Smooth muscle cell (in vitro differentiated cells): ENCODE measurements around the gene USF1. TPM values are rescaled to one million over a fixed set of nuclear protein-coding genes. Genes with fewer than 3 reads are reported as not detected.

Source experiments
- DNase-seq: peaks from one replicate; lab custom pipeline; 2025; ENCODE audit not compliant: unreplicated experiment; lab: John Stamatoyannopoulos, UW
- H2AFZ ChIP-seq: fragments of 200-600 bp; sonication (generic); 2 replicates; pipeline ENCODE4 v1.6.0; 2016; ENCODE audit warnings: antibody characterized with exemption, low read depth, mild to moderate bottlenecking
- H3F3A ChIP-seq: fragments of 200-600 bp; sonication (generic); 2 replicates; pipeline ENCODE4 v1.6.0; 2017; ENCODE audit warnings: antibody characterized with exemption, low read depth
- H3K27ac ChIP-seq: fragments of 200-600 bp; sonication (generic); 2 replicates; pipeline ENCODE4 v1.5.1; 2016; ENCODE audit warnings: low read depth, mild to moderate bottlenecking
- H3K27me3 ChIP-seq: fragments of 200-600 bp; sonication (generic); 2 replicates; pipeline ENCODE4 v1.6.1; 2016; ENCODE audit warnings: low read depth, mild to moderate bottlenecking
- H3K36me3 ChIP-seq: fragments of 200-600 bp; sonication (generic); 2 replicates; pipeline ENCODE4 v1.5.1; 2016; ENCODE audit warnings: low read depth
- H3K4me1 ChIP-seq: fragments of 200-600 bp; sonication (generic); 2 replicates; pipeline ENCODE4 v1.5.1; 2016; ENCODE audit warnings: low read depth
- H3K4me2 ChIP-seq: fragments of 200-600 bp; sonication (generic); 2 replicates; pipeline ENCODE4 v1.6.0; 2016; ENCODE audit warnings: mild to moderate bottlenecking
- H3K4me3 ChIP-seq: fragments of 200-600 bp; sonication (generic); 2 replicates; pipeline ENCODE4 v1.5.1; 2016; ENCODE audit warnings: mild to moderate bottlenecking
- H3K79me2 ChIP-seq: fragments of 200-600 bp; sonication (generic); 2 replicates; pipeline ENCODE4 v1.6.0; 2016; ENCODE audit warnings: low read depth, mild to moderate bottlenecking
- H3K9ac ChIP-seq: fragments of 200-600 bp; sonication (generic); 2 replicates; pipeline ENCODE4 v1.6.0; 2016; ENCODE audit warnings: low read depth
- H3K9me3 ChIP-seq: fragments of 200-600 bp; sonication (generic); replicated peaks from 2 replicates; pipeline ENCODE4 v1.5.1; 2016; ENCODE audit warnings: low read depth
- H4K20me1 ChIP-seq: fragments of 200-600 bp; sonication (generic); 2 replicates; pipeline ENCODE4 v1.6.0; 2016; ENCODE audit warnings: low read depth
- CTCF ChIP-seq: fragments of 200-600 bp; sonication (generic); IDR thresholded peaks from 2 replicates; pipeline ENCODE4 v1.5.1; 2017; ENCODE audit warnings: borderline replicate concordance, mild to moderate bottlenecking, antibody characterized with exemption; ENCODE audit not compliant: insufficient read depth, poor library complexity, severe bottlenecking
- WGBS: methylation state at CpG from one replicate; pipeline ENCODE4 v1.1.7; 2016; ENCODE audit warnings: low lambda C conversion rate; 5-methylcytosine and 5-hydroxymethylcytosine counted together
- polyA plus RNA-seq: library from polyadenylated mRNA; unstranded; fragments of >200 nt; fragmentation: Nextera tagmentation; extraction: Ambion mirVana; gene quantifications from 2 replicates; pipeline ENCODE4 v1.2.1, GENCODE V29; 2016
- total RNA-seq: library from RNA; depleted of rRNA; stranded (reverse); fragments of >200 nt; gene quantifications from 2 replicates; pipeline ENCODE4 v1.2.3, GENCODE V29; 2014

The USF1 gene
- total and polyA plus RNA-seq, 2 experiments from 2014 or later, result 20.0 to 47.0 TPM

GRCh38 chr1:161081519-161081918 is 35.7 kb upstream of the USF1 start:
- TF ChIP-seq CTCF, result no peak
- Histone ChIP-seq H3F3A (peaks cover 31% of the 10 kb centered on the region), H3K27ac (peak overlapping the region; percentile 96), H3K4me2 (peak overlapping the region; percentile 53), H3K27me3 (no peaks in the 10 kb centered on the region), H2AFZ (no peak overlapping the region), H3K9ac (peak overlapping the region; percentile 64), H4K20me1 (no peaks in the 10 kb centered on the region), H3K36me3 (no peaks in the 10 kb centered on the region), H3K9me3 (no peaks in the 10 kb centered on the region), H3K4me1 (peaks cover 31% of the 10 kb centered on the region), H3K4me3 (no peak overlapping the region), H3K79me2 (no peaks in the 10 kb centered on the region)
- DNase-seq, result no peak
- 58% methylated on average over 5 of the region's 5 CpGs for WGBS

GRCh38 chr1:161080441-161081405 is 34.9 kb upstream of the USF1 start:
- DNase-seq, result no peak
- peak overlapping the region; percentile 96 for H3K27ac ChIP-seq
- H3K36me3 ChIP-seq, result no peaks in the 10 kb centered on the region

GRCh38 chr1:161079436-161080110 is 33.8 kb upstream of the USF1 start:
- Histone ChIP-seq H3K4me3 (no peak overlapping the region), H3K4me1 (peaks cover 20% of the 10 kb centered on the region), H3K9ac (no peak overlapping the region), H2AFZ (no peak overlapping the region), H3K36me3 (no peaks in the 10 kb centered on the region), H4K20me1 (no peaks in the 10 kb centered on the region), H3K27ac (peak overlapping the region; percentile 96), H3K9me3 (no peaks in the 10 kb centered on the region), H3K79me2 (no peaks in the 10 kb centered on the region), H3K4me2 (peak overlapping the region; percentile 53), H3F3A (peaks cover 31% of the 10 kb centered on the region), H3K27me3 (no peaks in the 10 kb centered on the region)
- DNase-seq, result no peak
- WGBS, result 90% methylated on average over 34 of the region's 41 CpGs
- no peak for TF ChIP-seq CTCF

More at GRCh38 chr1:161080441-161081405, 34.9 kb upstream of the USF1 start:
- H3K9me3 ChIP-seq, result no peaks in the 10 kb centered on the region
- H3F3A ChIP-seq, result peaks cover 31% of the 10 kb centered on the region
- peak overlapping the region; percentile 64 for H3K9ac ChIP-seq
- no peak overlapping the region for H3K4me3 ChIP-seq
- no peaks in the 10 kb centered on the region for H3K27me3 ChIP-seq
- H2AFZ ChIP-seq, result peak overlapping the region; percentile 23
- H3K79me2 ChIP-seq, result no peaks in the 10 kb centered on the region
- H3K4me2 ChIP-seq, result peak overlapping the region; percentile 53
- no peak for TF ChIP-seq CTCF
- H4K20me1 ChIP-seq, result no peaks in the 10 kb centered on the region
- peaks cover 25% of the 10 kb centered on the region for H3K4me1 ChIP-seq
- 15% methylated on average over 5 of the region's 5 CpGs for WGBS
